Measurements from ENCODE around the gene DGKQ.

DNA sequence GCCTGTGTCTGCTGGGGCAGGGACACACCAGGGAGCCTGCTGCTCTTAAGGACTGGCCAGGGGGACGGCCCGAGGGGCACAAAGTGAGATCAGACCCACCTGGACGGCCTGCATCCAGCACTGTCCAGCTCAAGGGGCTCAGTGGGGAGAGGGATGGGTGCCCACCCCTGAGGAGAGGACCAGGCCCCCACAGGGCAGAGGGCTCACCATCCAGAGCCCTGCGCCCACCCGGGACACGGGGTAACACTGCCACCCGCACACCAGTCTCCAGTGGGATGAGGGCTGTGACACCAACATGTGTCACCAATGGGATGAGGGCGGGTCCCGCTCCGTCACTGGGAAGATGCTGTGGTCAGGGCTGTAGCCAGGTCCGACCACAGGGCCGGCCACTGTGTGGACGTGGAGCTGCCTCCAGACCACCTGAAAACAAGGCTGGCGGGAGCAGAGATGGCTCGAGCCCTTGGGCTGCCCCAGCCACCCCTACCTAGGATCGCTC lies 13.2 kb downstream of the DGKQ start:
- TF ChIP-seq EZH2phosphoT487 (IDR thresholded peaks at IDR 0.05; ENCODE audit: borderline replicate concordance) (no peak), POLR2A (IDR thresholded peaks at IDR 0.05; ENCODE audit: borderline replicate concordance, extremely low read depth, insufficient read depth, insufficient read length) (no peak), POLR2AphosphoS5 (IDR thresholded peaks at IDR 0.05; ENCODE audit: low read depth, low read length) (no peak), ELF1 (IDR thresholded peaks at IDR 0.05; ENCODE audit: borderline replicate concordance, low read depth) (no peak), TCF7L2 (IDR thresholded peaks at IDR 0.05; ENCODE audit: borderline replicate concordance, extremely low read depth, insufficient read depth, insufficient read length) (no peak), JUND (IDR thresholded peaks at IDR 0.05) (no peak)
- TF ChIP-seq, protein P1, sequence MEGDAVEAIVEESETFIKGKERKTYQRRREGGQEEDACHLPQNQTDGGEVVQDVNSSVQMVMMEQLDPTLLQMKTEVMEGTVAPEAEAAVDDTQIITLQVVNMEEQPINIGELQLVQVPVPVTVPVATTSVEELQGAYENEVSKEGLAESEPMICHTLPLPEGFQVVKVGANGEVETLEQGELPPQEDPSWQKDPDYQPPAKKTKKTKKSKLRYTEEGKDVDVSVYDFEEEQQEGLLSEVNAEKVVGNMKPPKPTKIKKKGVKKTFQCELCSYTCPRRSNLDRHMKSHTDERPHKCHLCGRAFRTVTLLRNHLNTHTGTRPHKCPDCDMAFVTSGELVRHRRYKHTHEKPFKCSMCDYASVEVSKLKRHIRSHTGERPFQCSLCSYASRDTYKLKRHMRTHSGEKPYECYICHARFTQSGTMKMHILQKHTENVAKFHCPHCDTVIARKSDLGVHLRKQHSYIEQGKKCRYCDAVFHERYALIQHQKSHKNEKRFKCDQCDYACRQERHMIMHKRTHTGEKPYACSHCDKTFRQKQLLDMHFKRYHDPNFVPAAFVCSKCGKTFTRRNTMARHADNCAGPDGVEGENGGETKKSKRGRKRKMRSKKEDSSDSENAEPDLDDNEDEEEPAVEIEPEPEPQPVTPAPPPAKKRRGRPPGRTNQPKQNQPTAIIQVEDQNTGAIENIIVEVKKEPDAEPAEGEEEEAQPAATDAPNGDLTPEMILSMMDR (IDR thresholded peaks at IDR 0.05 in 2 of 3, conservative IDR thresholded peaks at IDR 0.05 in 1 of 3; ENCODE audit: borderline replicate concordance in 1 of 3, insufficient read depth in 1 of 3, low read depth in 2 of 3, low read length in 2 of 3) = no peak
- TF ChIP-seq, protein P2, sequence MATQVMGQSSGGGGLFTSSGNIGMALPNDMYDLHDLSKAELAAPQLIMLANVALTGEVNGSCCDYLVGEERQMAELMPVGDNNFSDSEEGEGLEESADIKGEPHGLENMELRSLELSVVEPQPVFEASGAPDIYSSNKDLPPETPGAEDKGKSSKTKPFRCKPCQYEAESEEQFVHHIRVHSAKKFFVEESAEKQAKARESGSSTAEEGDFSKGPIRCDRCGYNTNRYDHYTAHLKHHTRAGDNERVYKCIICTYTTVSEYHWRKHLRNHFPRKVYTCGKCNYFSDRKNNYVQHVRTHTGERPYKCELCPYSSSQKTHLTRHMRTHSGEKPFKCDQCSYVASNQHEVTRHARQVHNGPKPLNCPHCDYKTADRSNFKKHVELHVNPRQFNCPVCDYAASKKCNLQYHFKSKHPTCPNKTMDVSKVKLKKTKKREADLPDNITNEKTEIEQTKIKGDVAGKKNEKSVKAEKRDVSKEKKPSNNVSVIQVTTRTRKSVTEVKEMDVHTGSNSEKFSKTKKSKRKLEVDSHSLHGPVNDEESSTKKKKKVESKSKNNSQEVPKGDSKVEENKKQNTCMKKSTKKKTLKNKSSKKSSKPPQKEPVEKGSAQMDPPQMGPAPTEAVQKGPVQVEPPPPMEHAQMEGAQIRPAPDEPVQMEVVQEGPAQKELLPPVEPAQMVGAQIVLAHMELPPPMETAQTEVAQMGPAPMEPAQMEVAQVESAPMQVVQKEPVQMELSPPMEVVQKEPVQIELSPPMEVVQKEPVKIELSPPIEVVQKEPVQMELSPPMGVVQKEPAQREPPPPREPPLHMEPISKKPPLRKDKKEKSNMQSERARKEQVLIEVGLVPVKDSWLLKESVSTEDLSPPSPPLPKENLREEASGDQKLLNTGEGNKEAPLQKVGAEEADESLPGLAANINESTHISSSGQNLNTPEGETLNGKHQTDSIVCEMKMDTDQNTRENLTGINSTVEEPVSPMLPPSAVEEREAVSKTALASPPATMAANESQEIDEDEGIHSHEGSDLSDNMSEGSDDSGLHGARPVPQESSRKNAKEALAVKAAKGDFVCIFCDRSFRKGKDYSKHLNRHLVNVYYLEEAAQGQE (IDR thresholded peaks at IDR 0.05; ENCODE audit: low read depth) = no peak
